RWPE2 (cell line): ENCODE data around the gene CHI3L1.

ENCODE experiments used
- ATAC-seq: fragments of 200-7000 bp; cut with Tn5 transposase; 3 replicates; pipeline ENCODE4 v1.9.1; 2021; ENCODE audit warnings: low read depth
- DNase-seq: peaks from one replicate; pipeline ENCODE4 v3.0.0-alpha.2; 2020; ENCODE audit warnings: low spot score
- H3K27ac ChIP-seq: fragments of 450-650 bp; 2 replicates; pipeline ENCODE4 v1.5.1; 2017; ENCODE audit warnings: mild to moderate bottlenecking; ENCODE audit not compliant: poor library complexity, severe bottlenecking
- H3K27me3 ChIP-seq: fragments of 250-450 bp; sonication (Bioruptor Pico); 2 replicates; pipeline ENCODE4 v1.5.1; 2021; ENCODE audit warnings: mild to moderate bottlenecking, moderate library complexity; ENCODE audit not compliant: insufficient read depth, poor library complexity, severe bottlenecking
- H3K36me3 ChIP-seq: fragments of 250-450 bp; sonication (Bioruptor Pico); 2 replicates; pipeline ENCODE4 v1.5.1; 2020; ENCODE audit warnings: low read depth, mild to moderate bottlenecking, moderate library complexity
- H3K4me1 ChIP-seq: fragments of 250-450 bp; sonication (Bioruptor Pico); 2 replicates; pipeline ENCODE4 v1.5.1; 2021; ENCODE audit warnings: mild to moderate bottlenecking, moderate library complexity; ENCODE audit not compliant: insufficient read depth, poor library complexity, severe bottlenecking
- H3K4me3 ChIP-seq: fragments of 250-450 bp; sonication (Bioruptor Pico); 2 replicates; pipeline ENCODE4 v1.5.1; 2021; ENCODE audit warnings: mild to moderate bottlenecking, moderate library complexity; ENCODE audit not compliant: severe bottlenecking
- H3K9me3 ChIP-seq: fragments of 250-450 bp; sonication (Bioruptor Pico); 2 replicates; pipeline ENCODE4 v1.5.1; 2021; ENCODE audit warnings: mild to moderate bottlenecking, moderate library complexity; ENCODE audit not compliant: severe bottlenecking
- CTCF ChIP-seq: fragments of 450-650 bp; IDR thresholded peaks from one replicate; pipeline ENCODE4 v1.5.1; 2017; ENCODE audit warnings: mild to moderate bottlenecking, moderate library complexity; ENCODE audit not compliant: poor library complexity, severe bottlenecking

Gene CHI3L1

DNA sequence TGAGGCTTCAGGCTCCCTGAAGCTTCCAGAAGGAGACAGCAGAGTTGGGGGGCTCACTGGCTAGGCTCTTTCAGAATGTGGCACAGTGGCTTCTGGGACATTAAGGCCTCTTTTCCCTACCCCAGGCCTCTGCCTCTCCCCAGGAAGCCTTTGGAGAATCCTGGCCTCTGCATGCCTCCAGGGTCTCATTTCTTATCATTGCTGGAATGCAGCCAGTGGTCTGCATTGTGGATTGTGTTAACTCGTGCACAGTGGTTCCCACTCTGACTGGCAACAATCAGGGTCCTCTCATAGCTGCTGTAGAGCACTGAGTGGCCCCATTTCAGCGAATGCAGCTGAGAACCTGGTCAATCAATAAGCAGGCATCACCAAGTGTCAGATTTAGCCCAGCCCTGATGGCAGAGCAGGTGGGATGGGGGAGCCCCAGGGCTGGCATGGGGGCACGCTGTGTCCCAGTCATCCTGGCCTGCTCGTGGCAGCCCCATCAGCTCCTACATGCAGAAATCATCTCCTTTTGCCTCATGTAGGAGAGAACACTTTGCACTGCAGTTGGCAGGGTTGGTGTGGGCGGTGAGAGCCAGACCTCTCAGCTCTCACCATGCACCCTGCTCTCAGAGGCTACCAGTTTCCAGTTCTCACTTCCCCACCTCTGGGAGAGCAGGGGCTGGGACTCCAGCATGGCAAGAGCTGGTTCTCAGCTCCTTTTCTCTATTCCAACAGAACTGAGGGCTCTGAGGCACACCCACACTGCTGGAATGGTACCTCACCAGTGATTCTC is 45.6 kb downstream of the CHI3L1 start:
- no peak for ATAC-seq
- Histone ChIP-seq H3K9me3 (no peaks in the 10 kb centered on the region), H3K36me3 (no peaks in the 10 kb centered on the region), H3K27me3 (no peaks in the 10 kb centered on the region), H3K27ac (no peak overlapping the region), H3K4me1 (no peaks in the 10 kb centered on the region), H3K4me3 (no peak overlapping the region)
- no peak for TF ChIP-seq CTCF
- no peak for DNase-seq

DNA sequence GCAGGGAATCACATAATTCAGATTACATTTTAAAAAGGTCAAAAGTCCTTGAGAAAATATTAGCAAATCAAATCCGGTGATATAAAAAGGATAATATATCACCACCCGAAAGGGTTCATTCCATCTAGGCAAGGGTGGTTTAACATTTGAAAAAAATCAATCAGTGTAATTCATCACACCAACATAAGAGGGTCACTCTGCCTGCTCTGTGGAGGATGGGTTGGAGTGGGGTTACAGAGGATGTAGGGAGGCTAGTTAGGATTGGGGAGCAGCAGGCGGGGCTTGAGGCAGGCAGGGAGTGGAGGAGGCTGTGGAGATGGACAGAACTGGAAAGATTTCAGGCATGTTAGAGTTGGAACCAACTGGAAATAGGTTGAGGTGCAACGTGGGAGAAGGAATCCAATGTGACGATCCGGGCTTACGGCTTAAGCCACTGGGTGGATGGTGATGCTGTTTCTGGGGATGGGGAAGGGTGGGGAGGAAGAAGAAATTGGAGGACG is 46.5 kb downstream of the CHI3L1 start:
- Histone ChIP-seq H3K27ac (no peak overlapping the region), H3K4me1 (peaks cover 3% of the 10 kb centered on the region), H3K36me3 (no peaks in the 10 kb centered on the region), H3K9me3 (no peaks in the 10 kb centered on the region), H3K4me3 (no peak overlapping the region), H3K27me3 (no peaks in the 10 kb centered on the region)
- TF ChIP-seq CTCF = no peak
- no peak for DNase-seq
- no peak for ATAC-seq

GRCh38 chr1:203138066-203138465 is 48.4 kb downstream of the CHI3L1 start:
- Histone ChIP-seq H3K9me3 (no peaks in the 10 kb centered on the region), H3K27ac (no peak overlapping the region), H3K4me1 (peaks cover 3% of the 10 kb centered on the region), H3K4me3 (no peak overlapping the region), H3K36me3 (no peaks in the 10 kb centered on the region), H3K27me3 (no peaks in the 10 kb centered on the region)
- TF ChIP-seq CTCF = no peak
- no peak for DNase-seq
- no peak for ATAC-seq

DNA sequence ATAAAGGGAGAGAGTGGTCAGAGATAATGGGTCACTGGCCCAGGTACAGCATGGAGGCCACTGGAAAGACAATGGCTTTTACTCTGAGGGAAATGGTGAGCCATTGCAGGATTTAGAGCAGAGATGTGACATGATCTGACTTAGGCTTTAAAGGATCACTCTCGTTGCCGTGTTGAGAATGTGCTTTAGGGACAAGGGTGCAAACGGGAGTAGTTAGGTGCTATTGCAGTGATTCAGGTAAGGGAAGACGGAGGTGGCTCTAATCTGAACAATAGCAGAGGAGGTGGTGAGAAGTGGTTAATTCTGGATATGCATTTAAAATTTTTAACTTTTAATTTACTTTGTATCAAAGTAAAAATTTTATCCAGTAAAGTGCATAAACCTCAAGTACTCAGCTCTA is 49.2 kb downstream of the CHI3L1 start:
- Histone ChIP-seq H3K9me3 (no peaks in the 10 kb centered on the region), H3K27ac (no peak overlapping the region), H3K27me3 (no peaks in the 10 kb centered on the region), H3K4me1 (peaks cover 3% of the 10 kb centered on the region), H3K4me3 (no peak overlapping the region), H3K36me3 (no peaks in the 10 kb centered on the region)
- no peak for DNase-seq
- ATAC-seq = no peak
- TF ChIP-seq CTCF = no peak

DNA sequence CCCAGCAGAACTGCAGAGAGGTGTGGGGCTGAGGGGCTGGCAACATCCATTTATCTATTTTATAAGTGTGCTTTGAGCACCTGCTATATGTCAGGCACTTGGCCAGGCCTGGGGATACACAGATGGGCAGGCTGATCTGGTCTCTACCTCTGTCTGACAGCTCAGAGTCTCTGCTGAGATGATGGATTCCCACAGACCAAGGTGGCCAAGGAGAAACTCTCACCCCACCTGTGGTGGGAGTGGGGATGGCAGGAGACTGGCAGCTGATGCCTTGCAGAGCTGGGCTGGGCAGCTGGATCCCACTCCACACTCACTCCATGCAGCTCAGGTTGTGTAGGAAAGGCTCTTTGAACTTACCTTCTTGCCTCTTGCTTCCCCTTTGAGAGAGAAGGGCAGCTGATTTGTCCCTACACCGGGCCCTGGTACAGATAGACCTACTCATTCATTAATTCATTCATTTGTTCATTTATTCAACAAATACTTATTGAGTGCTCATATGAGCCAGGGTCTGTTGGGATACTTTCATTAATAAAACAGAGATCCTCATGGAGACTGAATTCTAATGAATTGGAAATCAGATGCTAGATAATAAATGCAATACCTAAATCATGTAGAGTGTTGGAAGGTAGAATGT is 50.0 kb downstream of the CHI3L1 start:
- no peak overlapping the region for H3K4me3 ChIP-seq
- no peaks in the 10 kb centered on the region for H3K27me3 ChIP-seq
- no peaks in the 10 kb centered on the region for H3K9me3 ChIP-seq
- H3K36me3 ChIP-seq = no peaks in the 10 kb centered on the region
- TF ChIP-seq CTCF = no peak
- DNase-seq (no peak), ATAC-seq (peak; percentile 41; the same call in 1 of the 3 replicates)
- H3K4me1 ChIP-seq = peaks cover 3% of the 10 kb centered on the region
- no peak overlapping the region for H3K27ac ChIP-seq
